8988T (cell line): ENCODE data around the gene IER5.

Source experiments
- DNase-seq: peaks from one replicate; pipeline ENCODE4 v3.0.0; 2011

Gene IER5

DNA sequence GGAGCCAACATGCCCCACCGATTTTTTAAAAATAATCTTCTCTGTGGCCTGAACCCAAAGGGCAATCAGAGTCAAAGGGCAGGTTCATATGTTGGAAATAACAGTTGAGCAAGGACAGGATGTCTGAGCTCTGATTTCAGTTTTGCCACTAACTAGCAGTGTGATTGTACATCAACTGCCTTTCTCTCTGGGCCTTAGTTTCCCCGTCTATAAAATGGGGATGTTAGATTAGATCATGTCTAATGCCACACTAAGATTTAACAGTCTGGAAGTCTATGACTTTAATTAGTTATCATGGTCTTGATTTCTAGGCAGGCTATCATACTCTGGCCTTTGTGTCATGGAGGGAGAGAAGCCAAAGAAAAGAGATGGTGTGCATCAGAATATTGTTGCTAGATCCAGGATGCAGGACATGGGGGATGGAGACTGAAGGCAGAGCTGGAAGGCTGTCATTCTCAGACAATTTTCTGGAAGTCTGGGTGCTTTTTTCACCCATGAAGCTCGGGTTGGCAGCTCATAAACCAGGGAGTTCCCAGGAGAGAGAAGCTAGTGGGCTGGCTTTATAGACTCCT, 28.4 kb downstream of the IER5 start:
- no peak for DNase-seq

DNA sequence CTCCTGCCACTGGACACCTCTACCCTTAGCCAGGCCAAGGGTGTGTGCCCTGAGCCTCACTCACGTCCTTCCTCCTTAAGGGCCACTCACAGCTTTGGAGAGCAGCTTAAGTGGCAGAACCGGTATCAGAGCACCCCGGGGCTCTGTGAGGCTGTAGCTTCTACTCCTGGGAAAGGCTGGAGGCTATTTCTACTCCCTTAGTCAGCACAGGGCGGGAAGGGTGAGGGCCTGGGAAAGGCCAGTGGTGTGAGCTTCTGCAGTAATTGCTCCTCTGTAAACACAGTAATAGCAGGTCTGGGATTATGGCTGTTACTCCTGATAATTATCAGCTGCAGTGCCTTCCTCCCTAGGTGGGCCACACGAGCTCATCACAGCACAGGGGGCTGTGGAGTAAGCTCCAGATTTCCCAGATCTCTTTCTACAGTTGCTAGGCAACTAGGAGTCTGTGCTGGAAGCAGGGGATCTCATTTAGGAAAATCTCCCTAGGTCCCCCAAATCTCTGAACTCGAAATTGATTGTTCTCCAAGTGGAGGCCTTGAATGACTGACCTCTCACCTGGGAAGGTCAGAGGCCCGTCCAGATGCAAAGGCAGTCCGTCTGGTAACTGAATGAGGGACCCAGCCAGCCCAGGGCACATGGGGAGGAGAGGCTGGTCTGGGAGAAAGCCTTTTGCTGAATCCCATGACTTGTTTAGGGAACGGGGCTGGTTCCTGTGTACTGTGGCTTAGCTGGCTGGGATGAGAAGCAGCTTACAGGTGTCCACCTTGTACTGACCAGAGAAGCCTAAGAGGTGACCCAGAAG, 29.3 kb downstream of the IER5 start:
- no peak for DNase-seq

DNA sequence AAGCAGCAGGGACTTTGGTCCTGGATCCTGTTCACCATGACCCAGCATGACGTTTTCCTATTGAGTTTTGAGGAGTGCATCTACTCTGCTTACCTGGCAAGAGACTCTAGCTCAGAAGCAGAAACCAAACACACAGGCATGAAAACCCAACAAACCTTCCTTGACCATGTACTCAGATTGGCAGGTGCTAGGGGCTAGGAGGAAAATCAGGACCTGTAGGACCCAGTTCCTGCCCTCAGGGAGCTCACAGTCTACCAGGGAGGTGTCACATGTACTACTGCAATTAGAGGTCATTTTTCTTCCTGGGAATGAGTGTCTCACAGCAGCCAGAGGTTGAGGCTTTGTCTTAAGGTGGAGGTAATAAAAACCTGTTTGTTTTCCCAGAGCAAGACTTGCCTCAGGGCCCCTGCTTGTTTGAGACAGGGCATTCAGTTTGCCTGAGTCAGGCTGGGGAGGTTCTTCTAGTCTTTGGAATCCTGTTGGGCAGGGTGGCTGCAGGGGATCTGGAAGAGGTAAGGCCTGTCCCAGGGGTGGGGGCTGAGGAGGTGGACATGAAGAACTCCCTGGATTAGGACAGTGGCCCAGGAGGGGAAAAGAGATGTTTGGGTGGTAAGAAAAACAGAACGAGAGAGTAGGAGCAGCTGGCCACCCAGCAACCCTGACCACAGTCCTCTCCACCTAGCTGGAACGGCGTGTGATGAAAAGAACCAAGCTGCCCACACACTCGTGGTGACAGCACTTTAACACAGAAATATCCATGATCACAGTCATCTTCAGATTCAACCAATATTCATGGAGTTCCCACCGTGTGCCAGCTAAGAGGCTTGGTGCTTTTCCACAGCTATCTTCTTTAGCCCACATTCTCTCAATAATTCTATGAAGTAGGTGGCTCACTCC, 30.8 kb downstream of the IER5 start:
- no peak for DNase-seq

DNA sequence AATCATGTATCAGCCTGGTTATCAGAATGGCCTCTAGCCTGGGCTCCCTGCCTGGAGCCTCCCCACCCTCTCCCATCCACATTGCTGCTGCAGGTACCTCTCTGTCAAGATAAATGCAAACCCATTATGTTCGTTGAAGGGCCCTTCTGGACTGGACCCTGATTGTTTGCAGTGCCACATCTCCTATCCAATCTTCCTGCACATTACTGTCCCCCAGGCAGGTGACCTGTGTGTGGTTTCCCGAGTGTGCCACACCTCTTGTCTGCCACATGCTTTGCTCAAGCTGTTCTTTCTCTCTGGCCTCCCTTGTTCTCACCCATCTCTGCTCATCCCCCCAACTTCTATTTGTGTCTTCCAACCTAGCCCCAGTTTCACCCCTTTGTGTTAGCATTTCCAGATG, 32.4 kb downstream of the IER5 start:
- no peak for DNase-seq

DNA sequence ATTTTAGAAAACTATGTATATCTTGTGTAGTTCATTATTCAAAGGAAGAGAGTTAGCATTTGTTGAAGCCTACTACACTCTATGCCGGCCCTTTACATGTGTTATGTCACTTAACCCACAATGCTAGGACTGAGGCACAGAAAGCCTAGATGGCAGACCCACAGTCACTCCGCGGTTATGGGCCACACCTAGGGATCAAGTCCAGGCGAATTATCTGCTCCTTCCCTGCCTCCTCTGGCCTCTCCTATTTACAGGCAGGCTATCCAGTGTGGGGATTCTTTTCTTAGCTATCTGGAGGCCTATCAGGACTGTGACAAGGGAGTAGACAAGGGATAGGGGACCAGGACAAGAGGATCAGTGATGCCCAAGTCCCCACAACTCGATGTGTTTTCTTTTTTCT, 33.0 kb downstream of the IER5 start:
- DNase-seq, result no peak

DNA sequence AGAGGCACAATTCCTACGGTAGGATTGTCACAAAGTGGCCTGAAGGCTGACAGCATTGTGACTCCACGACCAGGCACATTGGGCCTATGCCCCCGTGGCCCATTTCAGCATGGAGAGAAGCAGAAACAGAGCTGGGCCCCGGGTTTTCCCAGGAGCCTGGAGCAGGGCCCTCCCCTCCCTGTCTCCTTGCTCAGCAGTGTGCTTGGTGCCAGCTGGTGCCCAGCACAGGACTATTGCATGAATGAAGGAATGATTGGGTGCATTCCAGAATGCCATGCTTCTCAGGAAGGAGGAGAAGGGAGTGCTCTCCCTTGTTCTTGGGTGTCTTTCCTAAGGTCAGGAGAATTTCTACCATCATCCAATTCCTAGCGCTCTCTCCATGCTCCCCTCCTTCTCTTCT, 33.7 kb downstream of the IER5 start:
- no peak for DNase-seq

DNA sequence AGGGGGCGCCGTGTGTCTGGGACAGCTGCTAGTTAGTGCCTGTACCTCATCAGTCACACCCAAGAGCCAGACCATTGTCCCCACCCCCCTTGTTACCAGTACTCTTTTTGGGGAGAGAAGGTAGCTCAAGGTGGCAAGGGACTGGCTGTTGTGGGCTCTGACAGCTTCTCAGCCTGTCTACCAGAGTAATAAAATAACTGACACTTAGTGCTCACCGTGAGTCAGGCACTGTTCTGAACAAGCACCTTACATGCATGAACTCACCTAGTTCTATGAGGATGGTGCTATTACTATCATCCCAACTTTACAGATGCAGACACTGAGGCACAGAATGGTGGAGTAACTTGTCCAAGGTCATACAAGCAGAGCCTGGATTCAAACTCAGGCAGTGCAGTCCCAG, 34.7 kb downstream of the IER5 start:
- no peak for DNase-seq

DNA sequence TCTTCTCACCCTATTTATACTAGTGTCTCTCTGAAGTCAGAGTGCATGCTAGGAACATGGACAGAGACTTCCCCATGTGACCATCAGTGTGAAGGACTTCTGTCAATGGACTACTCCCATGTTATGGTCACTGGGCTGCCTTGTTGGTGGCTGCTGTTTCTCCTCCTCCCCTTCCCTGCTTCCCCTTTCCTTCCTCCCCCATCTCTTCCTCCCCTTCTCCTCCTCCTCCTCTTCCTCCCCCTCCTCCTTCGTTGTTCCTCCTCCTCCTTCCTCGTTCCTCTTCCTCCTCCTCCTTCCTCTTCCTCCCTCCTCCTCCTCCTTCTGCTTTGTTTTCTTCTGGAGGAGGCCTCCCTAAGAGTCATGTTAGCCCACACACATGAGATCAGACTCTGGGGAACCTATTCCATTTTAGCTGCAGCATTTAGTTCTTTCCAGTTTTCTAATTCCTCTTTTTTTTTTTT, 35.8 kb downstream of the IER5 start:
- no peak for DNase-seq

DNA sequence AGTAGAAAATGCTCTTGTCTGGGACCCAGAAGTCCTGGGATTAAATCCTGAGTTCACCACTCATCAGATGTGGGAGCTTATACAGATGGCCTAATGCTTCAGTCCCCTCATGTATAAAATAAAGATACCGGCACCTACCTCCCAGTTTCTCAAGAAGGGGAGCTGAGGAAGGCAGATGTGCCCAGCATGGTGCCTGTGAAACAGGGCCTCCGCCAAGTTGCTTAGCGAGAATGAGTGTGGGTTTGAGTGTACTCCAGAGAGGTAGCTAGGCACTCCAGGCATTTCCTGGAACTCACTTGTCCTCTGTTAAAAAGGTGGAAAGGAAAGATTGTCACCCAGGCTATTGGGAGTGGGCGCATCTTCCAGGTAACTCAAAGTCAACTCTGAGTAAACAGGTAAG, 37.8 kb downstream of the IER5 start:
- no peak for DNase-seq

DNA sequence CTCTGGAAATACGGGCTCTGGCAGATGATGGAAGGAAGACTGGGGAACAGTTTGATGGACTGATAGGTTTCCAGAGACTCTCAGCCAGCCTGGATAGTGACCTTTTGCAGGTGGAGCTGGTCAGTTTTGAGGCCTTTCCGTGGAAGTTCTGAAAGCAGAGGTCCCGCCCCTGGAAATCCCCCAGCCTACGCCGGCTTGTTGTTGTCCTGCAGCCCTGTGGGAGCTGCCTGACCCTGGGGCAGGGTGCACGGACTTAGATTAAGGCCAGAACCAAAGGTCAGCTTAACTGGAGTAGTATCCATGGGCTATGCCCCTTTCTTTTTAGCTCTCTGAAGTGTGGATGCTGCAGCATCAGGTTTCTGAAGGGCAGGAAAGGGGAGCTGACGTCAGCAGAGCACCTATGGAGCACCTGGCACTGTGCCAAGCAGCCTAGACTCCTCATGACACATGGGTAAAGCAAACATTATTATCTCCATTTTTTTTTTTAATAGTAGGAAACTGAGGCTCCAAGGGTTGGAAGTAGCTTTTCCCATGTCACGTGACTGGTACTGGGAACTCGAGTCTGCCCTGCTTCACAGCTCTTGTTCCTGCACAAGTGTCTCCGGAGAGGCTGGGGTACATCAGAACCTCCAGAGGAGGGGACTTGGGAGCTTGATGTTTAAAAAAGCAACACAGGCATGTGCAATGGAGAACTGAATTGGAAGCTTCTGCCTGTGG, 38.5 kb downstream of the IER5 start:
- DNase-seq, result no peak

DNA sequence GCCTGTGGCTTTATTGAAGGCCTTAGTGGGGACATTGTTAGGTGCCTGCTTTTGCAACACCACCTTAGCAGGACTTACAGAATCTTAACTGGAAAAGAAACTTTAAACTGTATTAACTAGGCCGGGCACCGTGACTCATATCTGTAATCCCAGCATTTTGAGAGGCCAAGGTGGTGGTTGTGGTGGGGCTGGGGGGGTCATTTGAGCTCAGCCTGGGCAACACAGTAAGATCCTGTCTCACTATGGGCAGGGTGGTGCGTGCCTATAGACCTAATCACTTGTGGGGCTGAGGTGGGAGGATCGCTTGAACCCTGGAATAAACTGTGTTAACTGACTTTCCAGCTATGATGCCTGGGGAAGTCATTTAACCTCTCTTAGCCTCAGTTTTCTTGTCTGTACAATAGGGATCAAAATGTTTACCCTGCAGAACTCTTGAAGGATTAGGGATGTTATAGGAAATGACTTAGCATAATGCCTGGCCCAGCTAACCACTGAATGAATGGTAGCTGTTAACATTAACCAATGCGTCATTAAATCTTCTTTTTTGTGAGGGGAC, 39.5 kb downstream of the IER5 start:
- DNase-seq, result no peak

DNA sequence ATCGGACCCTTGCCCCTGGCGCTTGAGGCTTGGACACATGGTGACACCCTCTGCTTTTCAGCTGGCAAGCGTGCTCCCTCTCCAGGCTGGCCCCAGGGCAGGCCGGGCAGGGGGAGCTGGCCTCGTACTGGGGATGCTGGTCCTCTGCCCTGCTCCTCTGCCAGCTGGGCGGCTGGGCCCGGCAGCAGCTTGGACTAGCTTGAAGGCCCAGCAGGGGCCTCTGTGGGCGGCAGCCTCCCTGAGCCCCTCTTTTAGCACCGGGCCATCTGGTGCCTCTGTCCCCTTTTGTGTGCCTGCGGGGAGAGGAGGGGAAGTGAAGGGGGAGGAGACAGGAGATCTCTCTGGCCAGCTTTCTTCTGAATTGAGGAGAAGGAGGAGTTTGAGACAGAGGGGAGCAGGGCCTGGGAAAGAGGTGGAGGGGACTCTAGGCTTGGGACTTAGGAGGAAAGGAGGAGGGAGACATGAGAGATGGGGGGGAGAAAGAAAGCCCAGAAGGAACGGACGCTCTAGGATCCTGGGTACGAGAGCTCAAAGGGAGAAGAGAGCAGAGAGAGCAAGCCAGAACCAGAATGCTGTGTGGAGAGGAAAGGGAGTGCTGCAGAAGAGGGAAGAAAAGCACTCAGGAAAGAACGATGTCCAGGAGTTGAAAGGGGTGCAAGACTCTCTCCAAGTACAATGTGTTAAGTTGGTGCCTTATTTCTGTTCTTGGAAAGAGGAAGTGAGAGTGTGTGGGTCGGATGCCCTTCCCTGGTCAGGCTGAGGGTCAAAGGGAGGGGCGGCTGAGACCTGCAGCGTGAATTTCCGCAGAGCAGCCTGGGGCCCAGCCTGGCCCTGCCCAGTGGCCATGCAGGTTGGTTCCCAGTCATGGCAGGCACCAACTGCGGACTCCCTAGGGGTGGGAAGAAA, 40.3 kb downstream of the IER5 start:
- no peak for DNase-seq

DNA sequence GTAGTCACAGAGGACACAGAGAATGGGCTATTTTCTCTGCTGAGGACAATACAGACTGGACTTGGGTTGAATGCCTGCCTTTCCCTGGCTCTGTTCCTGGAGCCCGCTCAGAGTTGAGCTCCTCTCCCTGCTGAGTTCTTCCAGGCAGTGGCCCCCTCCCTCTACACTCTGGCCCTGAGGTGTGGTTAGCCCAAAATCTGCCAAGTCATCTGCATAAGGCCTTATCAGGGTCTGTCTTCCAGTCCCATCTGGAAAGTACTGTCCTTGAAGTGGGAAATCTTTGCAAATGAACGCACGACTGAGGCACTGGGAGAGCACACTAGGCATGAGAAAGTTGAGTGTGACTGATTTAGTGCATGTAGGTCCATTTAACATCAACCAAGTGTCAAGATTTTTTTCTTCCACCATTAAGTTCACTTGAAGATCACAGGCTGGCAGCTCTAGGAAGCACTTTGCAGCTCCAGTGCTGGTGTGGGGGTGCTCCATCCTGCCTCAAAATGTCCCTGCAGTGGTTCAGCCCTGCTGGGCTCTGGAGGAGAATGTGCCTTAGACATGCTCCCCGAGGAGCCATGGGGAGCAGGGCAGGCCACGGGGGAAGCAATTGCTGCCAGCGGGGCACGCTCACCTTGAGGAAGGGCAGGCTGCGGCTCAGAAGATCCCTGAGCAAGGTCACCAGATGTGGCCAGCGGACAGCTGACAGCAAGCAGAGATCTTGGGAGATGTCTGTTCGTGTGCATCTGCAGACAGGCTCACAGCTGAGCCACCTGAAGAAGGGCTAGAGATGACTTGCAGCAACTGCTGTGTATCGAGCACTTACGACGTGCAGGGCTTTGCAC, 41.5 kb downstream of the IER5 start:
- no peak for DNase-seq

DNA sequence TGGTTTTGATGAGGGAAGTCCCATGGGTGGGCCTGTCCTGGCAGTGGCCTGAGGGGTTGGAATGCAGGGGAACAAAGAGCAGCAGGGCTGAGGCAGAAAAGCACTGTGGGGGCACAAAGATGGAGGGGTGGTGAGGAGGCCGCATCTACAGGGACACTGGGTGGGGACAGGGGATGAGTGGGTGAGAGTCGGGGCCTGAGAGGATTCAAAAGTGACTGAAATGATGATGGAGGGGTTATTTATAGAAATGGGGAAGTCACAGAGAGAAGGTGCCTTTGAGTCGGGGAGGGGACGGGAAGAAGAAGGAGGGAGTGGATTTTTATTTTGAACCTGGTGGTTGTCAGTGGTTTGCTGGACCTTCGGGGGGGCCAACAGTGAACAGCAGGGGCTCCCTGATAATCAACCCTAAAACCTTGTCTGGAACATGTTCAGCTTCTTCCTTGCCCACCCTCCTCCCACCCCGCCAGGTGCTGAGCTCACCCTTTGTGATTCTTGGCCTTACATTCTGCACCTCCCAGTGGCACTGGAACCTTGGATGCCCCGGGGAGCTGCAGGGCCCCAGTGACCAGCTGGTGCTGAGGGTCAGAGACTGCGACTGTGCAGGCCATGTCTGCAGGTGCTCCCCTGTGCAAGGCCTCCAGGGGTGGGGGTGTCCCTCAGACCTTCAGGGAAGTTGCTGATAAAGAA, 42.9 kb downstream of the IER5 start:
- DNase-seq, result no peak

DNA sequence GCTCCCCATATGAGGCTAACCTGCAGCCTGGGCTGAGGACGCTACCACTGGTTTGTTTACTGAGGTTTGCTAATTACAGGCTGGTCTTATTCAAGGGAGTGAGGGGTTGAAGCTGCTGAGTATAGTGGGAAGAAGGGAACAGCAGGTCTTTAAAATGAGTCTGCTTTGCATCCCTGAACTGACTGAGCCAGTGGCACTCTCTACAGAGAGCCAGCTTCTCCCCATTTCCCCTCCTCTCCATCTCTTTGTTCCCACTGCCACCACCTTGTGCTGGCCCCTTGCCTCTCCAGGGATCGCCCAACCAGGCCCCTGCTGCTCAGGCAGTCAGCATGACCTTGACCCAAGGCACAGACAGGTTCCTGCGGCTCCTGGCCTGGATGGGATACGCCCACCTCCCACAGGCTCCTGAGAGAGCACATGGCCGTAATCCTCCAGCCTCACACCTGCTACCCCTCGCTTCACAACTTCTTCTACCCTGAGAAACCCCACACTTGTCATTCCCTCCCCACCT, 45.0 kb downstream of the IER5 start:
- DNase-seq, result no peak

DNA sequence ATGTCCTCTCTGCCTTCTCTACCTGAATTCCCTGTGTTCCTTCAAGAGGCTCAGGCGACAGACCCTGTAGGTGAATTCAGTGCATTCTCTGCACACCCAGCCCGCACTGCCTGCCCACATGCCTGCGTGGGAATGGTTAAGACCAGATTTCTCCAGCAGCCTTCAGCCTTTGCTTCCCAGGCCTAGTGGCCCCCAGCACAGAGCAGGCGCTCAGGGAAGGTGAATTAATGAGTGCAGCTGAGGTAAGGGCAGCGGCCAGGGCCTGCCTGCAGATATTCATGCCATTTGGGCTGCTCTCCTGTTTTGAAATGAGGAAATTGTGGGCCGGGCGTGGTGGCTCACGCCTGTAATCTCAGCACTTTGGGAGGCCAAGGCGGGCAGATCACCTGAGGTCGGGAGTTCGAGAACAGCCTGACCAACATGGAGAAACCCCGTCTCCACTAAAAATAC, 45.5 kb downstream of the IER5 start:
- no peak for DNase-seq

DNA sequence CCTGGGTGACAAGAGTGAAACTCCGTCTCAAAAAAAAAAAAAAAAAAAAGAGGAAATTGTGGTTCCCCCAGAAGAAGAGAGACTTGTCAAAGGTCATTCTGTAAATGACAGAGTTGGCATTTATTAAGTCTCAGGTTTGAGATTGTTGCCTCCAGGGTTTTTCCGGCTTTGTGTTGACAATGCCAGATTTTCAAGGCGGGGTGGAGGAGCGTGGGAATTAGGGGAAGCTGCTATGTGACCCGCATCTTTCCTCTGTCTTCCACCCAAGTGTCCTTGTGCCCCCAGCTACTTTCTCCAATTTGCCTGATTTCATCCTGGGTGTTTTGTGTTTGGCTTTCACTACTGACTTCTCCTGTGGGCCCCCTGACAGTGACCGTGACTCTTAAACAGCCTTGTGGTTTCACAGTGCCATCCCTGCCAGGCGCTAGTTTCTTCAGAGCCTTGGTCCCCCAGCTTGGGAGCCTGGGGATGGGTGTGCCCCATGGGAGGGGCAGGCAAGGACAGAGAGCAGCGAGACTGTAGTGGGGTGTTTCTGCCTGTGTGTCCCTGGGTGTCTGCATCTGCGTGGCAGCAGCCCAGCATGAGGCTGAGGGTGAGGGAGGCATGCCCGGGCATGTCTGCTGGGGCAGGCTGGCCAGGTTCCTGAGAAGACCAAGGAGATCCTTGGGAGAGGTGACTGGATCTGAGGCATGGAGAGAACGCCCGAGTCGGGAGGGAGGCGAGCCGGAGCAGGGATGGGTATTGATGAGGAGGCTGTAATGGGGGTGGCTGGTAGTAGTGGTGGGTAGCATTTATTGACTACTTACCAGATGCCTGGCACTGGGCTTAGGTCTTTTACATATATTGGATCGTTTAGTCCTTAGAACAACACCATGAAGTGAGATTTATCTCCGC, 46.3 kb downstream of the IER5 start:
- no peak for DNase-seq

DNA sequence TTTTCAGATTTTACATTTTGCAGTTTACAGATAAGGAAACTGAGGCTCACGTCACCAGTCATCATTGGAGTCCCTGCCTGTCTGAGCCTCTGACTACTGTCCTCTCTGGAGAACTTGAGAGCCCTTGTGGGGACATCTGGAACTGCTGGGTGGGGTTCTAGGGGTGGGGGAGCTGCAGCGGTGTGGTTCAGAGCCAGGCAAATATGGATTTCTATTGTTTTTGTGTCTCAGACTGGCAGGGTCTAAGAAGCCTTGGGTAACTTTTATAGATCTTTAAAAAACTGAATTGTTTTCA, 46.9 kb downstream of the IER5 start:
- no peak for DNase-seq
